Endothelial cell (in vitro differentiated cells): ENCODE measurements around the gene ADAM17. TPM values are rescaled to one million over a fixed set of nuclear protein-coding genes. Genes with fewer than 3 reads are reported as not detected.

Experiments used
- DNase-seq: peaks from one replicate; pipeline ENCODE4 v3.0.0; 2021; ENCODE audit warnings: low spot score
- H3K27ac Mint-ChIP-seq: one replicate; pipeline ENCODE4 v1.8.0; 2021; ENCODE audit warnings: mixed read lengths, inconsistent platforms; ENCODE audit not compliant: unreplicated experiment
- H3K27me3 Mint-ChIP-seq: one replicate; pipeline ENCODE4 v1.8.0; 2021; ENCODE audit warnings: mild to moderate bottlenecking, moderate library complexity, mixed read lengths, inconsistent platforms; ENCODE audit not compliant: unreplicated experiment
- H3K36me3 Mint-ChIP-seq: one replicate; pipeline ENCODE4 v1.8.0; 2021; ENCODE audit warnings: mild to moderate bottlenecking, low read depth, mixed read lengths, inconsistent platforms; ENCODE audit not compliant: unreplicated experiment
- H3K4me1 Mint-ChIP-seq: one replicate; pipeline ENCODE4 v1.8.0; 2021; ENCODE audit warnings: mild to moderate bottlenecking, mixed read lengths, inconsistent platforms; ENCODE audit not compliant: unreplicated experiment
- H3K4me3 Mint-ChIP-seq: one replicate; pipeline ENCODE4 v1.8.0; 2021; ENCODE audit warnings: mild to moderate bottlenecking, mixed read lengths, inconsistent platforms; ENCODE audit not compliant: unreplicated experiment
- H3K9me3 Mint-ChIP-seq: one replicate; pipeline ENCODE4 v1.8.0; 2021; ENCODE audit warnings: mixed read lengths, inconsistent platforms; ENCODE audit not compliant: unreplicated experiment
- CTCF ChIP-seq: fragments of 200-600 bp; sonication (generic); IDR thresholded peaks from one replicate; pipeline ENCODE4 v1.5.0; 2021; ENCODE audit warnings: antibody characterized with exemption; ENCODE audit not compliant: unreplicated experiment
- total RNA-seq: library from RNA; stranded (reverse); fragmentation: NEBNext Ultra II Directional; extraction: Animal tissue kit (Norgen Biotek cat#: 25700); gene quantifications from one replicate; pipeline ENCODE4 v1.2.1, GENCODE V29; 2021; ENCODE audit not compliant: unreplicated experiment

ADAM17 gene
- total RNA-seq, 1 donor from 2014 or later, result 39.7 TPM

- no peaks in the 10 kb centered on the region for H3K36me3 Mint-ChIP-seq
- H3K27ac Mint-ChIP-seq, result no peak overlapping the region
- TF ChIP-seq CTCF, result no peak
- H3K9me3 Mint-ChIP-seq, result no peaks in the 10 kb centered on the region
- H3K4me3 Mint-ChIP-seq, result no peak overlapping the region
- DNase-seq, result no peak
- no peaks in the 10 kb centered on the region for H3K4me1 Mint-ChIP-seq
- no peaks in the 10 kb centered on the region for H3K27me3 Mint-ChIP-seq
Observed at GRCh38 chr2:9538000-9538507, 17.6 kb downstream of the ADAM17 start.

- no peak for DNase-seq
- Mint-ChIP-seq H3K36me3 (no peaks in the 10 kb centered on the region), H3K27me3 (no peaks in the 10 kb centered on the region), H3K4me3 (no peak overlapping the region), H3K9me3 (no peaks in the 10 kb centered on the region), H3K27ac (no peak overlapping the region), H3K4me1 (no peaks in the 10 kb centered on the region)
- no peak for TF ChIP-seq CTCF
Observed at GRCh38 chr2:9536504-9536903, 19.1 kb downstream of the ADAM17 start.

- H3K4me1 Mint-ChIP-seq, result no peaks in the 10 kb centered on the region
- no peak for DNase-seq
- H3K36me3 Mint-ChIP-seq, result peaks cover 3% of the 10 kb centered on the region
- no peak overlapping the region for H3K4me3 Mint-ChIP-seq
- no peaks in the 10 kb centered on the region for H3K9me3 Mint-ChIP-seq
- TF ChIP-seq CTCF, result no peak
- H3K27ac Mint-ChIP-seq, result no peak overlapping the region
- peaks cover 2% of the 10 kb centered on the region for H3K27me3 Mint-ChIP-seq
Observed at GRCh38 chr2:9535177-9535576, 20.5 kb downstream of the ADAM17 start.

- H3K9me3 Mint-ChIP-seq, result no peaks in the 10 kb centered on the region
- TF ChIP-seq CTCF, result no peak
- H3K4me3 Mint-ChIP-seq, result no peak overlapping the region
- H3K27ac Mint-ChIP-seq, result no peak overlapping the region
- H3K36me3 Mint-ChIP-seq, result peaks cover 7% of the 10 kb centered on the region
- no peak for DNase-seq
- peaks cover 2% of the 10 kb centered on the region for H3K27me3 Mint-ChIP-seq
- H3K4me1 Mint-ChIP-seq, result no peaks in the 10 kb centered on the region
Observed at GRCh38 chr2:9533663-9534062, 22.0 kb downstream of the ADAM17 start.

GRCh38 chr2:9532421-9532820 is 23.2 kb downstream of the ADAM17 start:
- no peaks in the 10 kb centered on the region for H3K4me1 Mint-ChIP-seq
- no peaks in the 10 kb centered on the region for H3K9me3 Mint-ChIP-seq
- H3K36me3 Mint-ChIP-seq, result peaks cover 7% of the 10 kb centered on the region
- no peak for TF ChIP-seq CTCF
- H3K4me3 Mint-ChIP-seq, result no peak overlapping the region
- DNase-seq, result no peak
- H3K27ac Mint-ChIP-seq, result no peak overlapping the region
- H3K27me3 Mint-ChIP-seq, result peaks cover 2% of the 10 kb centered on the region
